Measurements from ENCODE around the gene TOX2. TPM values are rescaled to one million over a fixed set of nuclear protein-coding genes. Genes with fewer than 3 reads are reported as not detected.

Gene TOX2
- total RNA-seq, 1 experiment from 2014 or later: 1.7 TPM

GRCh38 chr20:44080646-44081267 is 166.1 kb downstream of the TOX2 start:
- no peak overlapping the region for H3K4me2 ChIP-seq (ENCODE audit: insufficient read depth, insufficient read length, low read length)
- H2BK20ac ChIP-seq (ENCODE audit: low read depth, low read length, poor library complexity, severe bottlenecking): no peak overlapping the region
- no peaks in the 10 kb centered on the region for H4K20me1 ChIP-seq (ENCODE audit: control insufficient read depth, insufficient read depth, insufficient read length)
- no peaks in the 10 kb centered on the region for H3K27me3 ChIP-seq (ENCODE audit: insufficient read depth, low read length)
- Mint-ChIP-seq H3K9me3 (no peaks in the 10 kb centered on the region), H3K36me3 (ENCODE audit: insufficient read depth in 1 of 3, low read depth in 3 of 3) (no peaks in the 10 kb centered on the region), H3K27me3 (ENCODE audit: low read depth) (no peaks in the 10 kb centered on the region), H3K4me1 (no peaks in the 10 kb centered on the region), H3K27ac (no peak overlapping the region), H3K4me3 (no peak overlapping the region)
- no peak overlapping the region for H3K27ac ChIP-seq (ENCODE audit: insufficient read length, low read depth, low read length)
- H3K9ac ChIP-seq (ENCODE audit: extremely low read depth, insufficient read length, low read length): no peak overlapping the region
- no peak overlapping the region for H2AFZ ChIP-seq (ENCODE audit: low read length)
- H2BK15ac ChIP-seq (ENCODE audit: low read depth, low read length): no peak overlapping the region
- H3K14ac ChIP-seq (ENCODE audit: insufficient read depth, low read length): no peak overlapping the region
- H3K79me2 ChIP-seq (ENCODE audit: insufficient read depth, low read length): no peaks in the 10 kb centered on the region
- no peak overlapping the region for H2AK5ac ChIP-seq (ENCODE audit: insufficient read length, low read length)
- no peak overlapping the region for H3K18ac ChIP-seq (ENCODE audit: insufficient read length, low read depth, low read length)
- H3K4me1 ChIP-seq (ENCODE audit: insufficient read depth, low read length): no peaks in the 10 kb centered on the region
- H3K79me1 ChIP-seq (ENCODE audit: insufficient read depth, low read depth, low read length, poor library complexity, severe bottlenecking): no peaks in the 10 kb centered on the region
- H2BK5ac ChIP-seq (ENCODE audit: insufficient read length, low read length): no peak overlapping the region
- peak; percentile 99 for TF ChIP-seq CTCF (conservative IDR thresholded peaks at IDR 0.05)
- H3K4ac ChIP-seq (ENCODE audit: low read depth, low read length): no peak overlapping the region
- WGBS (ENCODE audit: extremely low coverage, insufficient read length, low lambda C conversion rate): no CpG with 5 or more reads among the region's 8 CpGs
- H3K9me3 ChIP-seq (ENCODE audit: control insufficient read depth, low read depth, low read length): no peaks in the 10 kb centered on the region
- H2BK12ac ChIP-seq (ENCODE audit: insufficient read length, low read depth, low read length): no peak overlapping the region
- no peak overlapping the region for H3K23ac ChIP-seq (ENCODE audit: insufficient read length, low read depth, low read length)
- H3T11ph ChIP-seq (ENCODE audit: low read length): no peak overlapping the region
- H3K23me2 ChIP-seq (ENCODE audit: insufficient read length, low read depth, low read length, poor library complexity, severe bottlenecking): no peaks in the 10 kb centered on the region
- no peak overlapping the region for H3K56ac ChIP-seq (ENCODE audit: insufficient read length, low read depth, low read length)
- DNase-seq: peak; percentile 69
- no peak overlapping the region for H4K91ac ChIP-seq (ENCODE audit: insufficient read length, low read depth, low read length)
- H4K8ac ChIP-seq (replicated peaks; ENCODE audit: insufficient read length, low read depth, low read length): no peak overlapping the region
- no peak overlapping the region for H2BK120ac ChIP-seq (ENCODE audit: low read depth, low read length, poor library complexity, severe bottlenecking)
- no peak overlapping the region for H4K5ac ChIP-seq (ENCODE audit: insufficient read length, low read depth, low read length)
